Midbrain (tissue), 1 donor: ENCODE measurements around the gene FERD3L.
"Not testable (repeated sequence)": the region's sequence is repeated elsewhere in the genome, so short reads cannot be mapped to it uniquely, and the experiment has no call there.

Source experiments
- DNase-seq: peaks from one replicate; lab custom pipeline; 2025; lab: John Stamatoyannopoulos, UW

Gene FERD3L, protein sequence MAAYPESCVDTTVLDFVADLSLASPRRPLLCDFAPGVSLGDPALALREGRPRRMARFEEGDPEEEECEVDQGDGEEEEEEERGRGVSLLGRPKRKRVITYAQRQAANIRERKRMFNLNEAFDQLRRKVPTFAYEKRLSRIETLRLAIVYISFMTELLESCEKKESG

DNA sequence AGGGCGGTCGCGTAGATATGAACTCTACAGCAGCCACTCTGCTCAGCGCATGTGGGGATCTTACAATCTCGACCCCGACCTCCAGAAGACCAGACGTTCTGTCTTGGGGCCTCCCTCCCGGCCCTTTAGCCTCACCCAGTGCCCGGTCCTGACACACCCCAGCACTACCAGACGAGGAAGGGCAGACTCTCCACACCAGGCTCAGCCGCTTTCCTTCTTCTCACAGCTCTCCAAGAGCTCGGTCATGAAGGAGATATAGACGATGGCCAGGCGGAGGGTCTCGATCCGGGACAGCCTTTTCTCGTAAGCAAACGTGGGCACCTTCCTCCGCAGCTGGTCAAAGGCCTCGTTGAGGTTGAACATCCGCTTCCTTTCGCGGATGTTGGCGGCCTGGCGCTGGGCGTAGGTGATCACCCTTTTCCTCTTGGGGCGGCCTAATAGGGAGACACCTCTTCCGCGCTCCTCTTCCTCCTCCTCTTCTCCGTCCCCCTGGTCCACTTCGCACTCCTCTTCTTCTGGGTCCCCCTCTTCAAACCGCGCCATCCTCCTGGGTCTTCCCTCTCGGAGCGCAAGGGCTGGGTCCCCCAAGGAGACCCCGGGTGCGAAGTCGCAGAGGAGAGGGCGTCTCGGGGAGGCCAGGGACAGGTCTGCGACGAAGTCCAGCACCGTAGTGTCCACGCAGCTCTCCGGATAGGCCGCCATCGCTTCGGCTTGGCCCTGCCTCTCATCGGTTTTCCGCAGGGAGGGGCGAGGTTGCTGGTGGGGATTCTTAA lies at the start of gene FERD3L:
TSS of gene FERD3L (minus strand) at position 761 of the 773 bp plus-strand sequence. CDS start at position 702, 59 bp downstream.
- no peak for DNase-seq

DNA sequence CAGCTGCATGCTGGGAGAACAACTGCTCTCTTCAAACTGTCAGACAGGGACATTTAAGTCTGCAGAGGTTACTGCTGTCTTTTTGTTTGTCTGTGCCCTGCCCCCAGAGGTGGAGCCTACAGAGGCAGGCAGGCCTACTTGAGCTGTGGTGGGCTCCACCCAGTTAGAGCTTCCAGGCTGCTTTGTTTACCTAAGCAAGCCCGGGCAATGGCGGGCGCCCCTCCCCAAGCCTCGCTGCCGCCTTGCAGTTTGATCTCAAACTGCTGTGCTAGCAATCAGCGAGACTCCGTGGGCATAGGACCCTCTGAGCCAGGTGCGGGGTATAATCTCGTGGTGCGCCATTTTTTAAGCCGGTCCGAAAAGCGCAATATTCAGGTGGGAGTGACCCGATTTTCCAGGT lies 49.2 kb upstream of the FERD3L start:
- DNase-seq: not testable (repeated sequence)

- DNase-seq: no peak
These were observed 36.4 kb upstream of the FERD3L start for GRCh38 chr7:19181634-19182033.

- DNase-seq: no peak
These were observed 33.4 kb upstream of the FERD3L start for GRCh38 chr7:19178595-19178994.

DNA sequence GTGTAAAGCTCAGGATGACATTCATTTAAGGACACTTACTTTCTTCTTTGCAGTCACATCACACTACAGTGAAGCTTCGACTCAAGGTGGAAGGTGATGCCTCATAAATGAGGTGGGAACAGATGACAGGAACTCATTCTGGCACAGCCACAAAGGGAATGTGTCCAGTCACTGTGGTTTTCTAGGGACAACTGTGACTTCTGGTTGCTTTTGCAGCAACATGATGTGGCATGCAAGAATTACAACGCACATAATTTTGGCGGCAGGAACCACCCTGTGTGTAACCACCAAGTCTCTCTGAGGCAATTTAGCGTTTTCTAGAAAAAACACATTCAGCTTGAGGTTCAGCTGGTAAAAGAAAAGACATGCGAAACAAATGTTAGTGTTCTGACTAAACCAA lies 32.0 kb upstream of the FERD3L start:
- DNase-seq: no peak

- no peak for DNase-seq
These were observed 30.0 kb upstream of the FERD3L start for GRCh38 chr7:19175241-19175640.

- DNase-seq: no peak
These were observed 16.4 kb upstream of the FERD3L start for GRCh38 chr7:19161671-19162070.

DNA sequence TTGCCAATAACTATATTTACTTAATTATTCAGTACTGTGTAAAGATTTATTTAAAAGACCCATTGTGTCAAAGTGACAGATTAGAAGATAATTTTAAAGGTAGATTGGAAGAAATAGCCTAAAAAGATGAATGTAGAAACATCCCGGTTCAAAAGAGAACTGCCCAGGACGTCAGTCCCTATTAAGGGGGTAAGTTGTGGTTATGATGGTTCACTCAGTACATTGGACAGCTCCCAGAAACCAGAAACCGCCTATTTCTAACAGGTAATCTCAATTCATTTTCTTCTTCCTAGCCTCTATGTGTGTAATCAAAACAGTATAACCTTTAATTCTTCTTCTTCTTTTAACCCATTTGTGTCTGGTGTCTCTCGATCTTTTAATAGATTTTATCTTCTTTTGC lies 1.5 kb upstream of the FERD3L start:
- DNase-seq: no peak

- DNase-seq: no peak
These were observed 354 bp upstream of the FERD3L start for GRCh38 chr7:19145434-19146115.

- DNase-seq: no peak
These were observed 1.2 kb downstream of the FERD3L start for GRCh38 chr7:19143881-19144574.

GRCh38 chr7:19139706-19140327 lies 5.4 kb downstream of the FERD3L start:
- no peak for DNase-seq

DNA sequence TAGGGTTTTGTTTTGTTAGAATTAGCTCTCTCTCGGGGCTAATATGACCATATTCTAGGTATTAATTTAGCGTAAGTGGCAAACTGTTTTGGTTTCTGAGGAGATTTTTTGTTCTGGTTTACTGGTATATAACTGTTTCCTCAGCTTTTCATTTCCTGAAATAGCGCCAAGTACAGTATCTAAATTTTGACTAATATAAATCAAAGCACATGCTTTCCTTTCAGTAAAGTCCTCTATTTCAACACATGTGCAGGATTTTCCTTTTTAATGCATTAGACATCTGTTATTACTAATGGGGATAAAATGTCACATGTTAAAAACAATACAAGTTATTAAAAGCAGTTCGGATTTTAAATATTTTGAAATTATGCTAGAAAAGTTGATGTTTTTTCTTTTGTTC lies 11.3 kb downstream of the FERD3L start:
- no peak for DNase-seq

DNA sequence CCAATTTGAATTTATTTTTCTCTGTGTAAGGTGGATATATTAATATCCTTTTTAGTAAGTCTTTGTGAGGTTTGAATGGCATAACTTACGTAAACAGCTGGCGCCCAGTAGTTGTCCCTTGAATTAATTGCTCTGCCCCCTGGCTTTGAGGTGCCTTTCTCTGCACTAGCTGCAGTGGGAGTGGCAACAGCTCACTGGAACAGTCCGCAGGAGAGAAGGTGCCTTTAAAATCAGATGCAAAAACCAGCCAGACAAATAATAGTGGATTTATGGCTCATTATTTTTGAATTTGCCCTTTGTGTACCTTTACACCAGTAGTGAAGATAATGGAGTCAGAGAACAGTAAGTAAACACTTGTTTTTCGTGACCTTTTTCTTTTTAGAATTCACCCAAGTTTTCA lies 11.8 kb downstream of the FERD3L start:
- no peak for DNase-seq

DNA sequence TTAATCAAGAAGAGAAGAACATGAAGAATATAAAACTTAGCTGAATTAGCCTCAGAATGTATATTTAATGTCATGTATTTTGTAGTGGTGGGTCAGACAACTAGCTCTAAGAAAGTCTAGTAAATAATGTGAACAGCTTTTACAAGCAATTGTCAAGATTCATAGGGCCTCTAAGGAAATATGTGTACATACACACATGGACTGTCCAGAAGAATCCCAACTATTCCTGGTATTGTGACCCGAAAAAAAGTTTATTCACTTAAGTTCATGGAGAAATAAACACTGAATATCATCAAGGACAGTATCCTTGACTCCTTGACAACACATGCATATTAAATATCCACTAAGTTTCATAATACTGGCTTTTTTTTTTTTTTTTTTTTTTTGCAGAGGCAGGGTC lies 16.4 kb downstream of the FERD3L start:
- no peak for DNase-seq

- DNase-seq: peak; percentile 8
These were observed 23.1 kb downstream of the FERD3L start for GRCh38 chr7:19121977-19122588.

GRCh38 chr7:19119870-19120486 lies 25.2 kb downstream of the FERD3L start:
- DNase-seq: no peak

GRCh38 chr7:19119372-19119771 lies 25.8 kb downstream of the FERD3L start:
- no peak for DNase-seq

- DNase-seq: no peak
These were observed 26.4 kb downstream of the FERD3L start for GRCh38 chr7:19118636-19119371.

DNA sequence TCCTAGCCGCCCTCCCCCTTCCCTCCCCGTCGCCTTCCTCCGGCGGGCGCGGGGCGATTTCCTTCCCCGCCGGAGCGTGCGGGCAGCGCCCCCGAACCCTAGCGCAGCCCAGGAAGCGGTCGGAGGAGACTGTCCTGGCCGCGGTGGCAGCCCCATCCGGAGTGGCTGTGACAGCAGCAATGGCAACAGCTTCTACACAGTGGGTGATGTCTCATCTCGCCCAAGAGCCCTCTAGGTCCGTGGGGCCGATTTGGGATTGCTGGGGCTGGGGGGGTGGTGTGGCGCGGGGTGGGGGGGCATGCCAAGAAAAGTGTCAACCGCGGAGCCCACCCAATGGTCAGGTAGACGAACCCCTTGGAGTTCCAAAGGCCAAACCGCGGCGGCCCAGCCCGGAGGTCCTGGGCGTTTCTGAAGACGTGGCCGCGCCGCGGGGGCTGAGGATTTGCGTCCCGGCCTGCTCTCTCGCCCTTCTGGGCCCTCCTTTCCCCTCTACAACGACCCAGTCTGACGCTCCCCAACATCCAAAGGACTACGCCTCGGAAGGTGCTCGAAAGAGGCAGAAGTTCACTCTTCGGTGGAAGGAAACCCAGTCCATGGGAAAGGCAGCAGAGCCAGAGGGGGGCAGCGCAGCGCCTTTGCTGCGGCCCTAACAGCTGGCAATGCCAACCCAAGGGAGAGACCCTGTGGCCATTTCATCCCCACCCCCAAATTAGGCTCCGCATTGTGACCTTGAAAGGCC lies 27.2 kb downstream of the FERD3L start:
- no peak for DNase-seq
